ENCODE measurements around the gene ANAPC7.
"Not testable (repeated sequence)": the region's sequence is repeated elsewhere in the genome, so short reads cannot be mapped to it uniquely, and the experiment has no call there.

The ANAPC7 gene

DNA sequence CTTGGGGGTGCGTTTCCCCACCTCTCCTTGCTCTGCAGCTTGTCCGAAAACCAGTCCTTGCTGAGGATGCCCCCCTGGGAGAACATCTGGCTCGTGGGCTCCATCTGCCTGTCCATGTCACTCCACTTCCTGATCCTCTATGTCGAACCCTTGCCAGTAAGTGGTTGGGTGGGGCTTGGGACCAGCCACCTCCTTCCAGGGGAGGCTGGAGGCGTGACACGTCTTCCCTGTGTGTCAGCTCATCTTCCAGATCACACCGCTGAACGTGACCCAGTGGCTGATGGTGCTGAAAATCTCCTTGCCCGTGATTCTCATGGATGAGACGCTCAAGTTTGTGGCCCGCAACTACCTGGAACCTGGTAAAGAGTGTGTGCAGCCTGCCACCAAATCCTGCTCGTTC lies 57.5 kb downstream of the ANAPC7 start:
- no peak for DNase-seq

DNA sequence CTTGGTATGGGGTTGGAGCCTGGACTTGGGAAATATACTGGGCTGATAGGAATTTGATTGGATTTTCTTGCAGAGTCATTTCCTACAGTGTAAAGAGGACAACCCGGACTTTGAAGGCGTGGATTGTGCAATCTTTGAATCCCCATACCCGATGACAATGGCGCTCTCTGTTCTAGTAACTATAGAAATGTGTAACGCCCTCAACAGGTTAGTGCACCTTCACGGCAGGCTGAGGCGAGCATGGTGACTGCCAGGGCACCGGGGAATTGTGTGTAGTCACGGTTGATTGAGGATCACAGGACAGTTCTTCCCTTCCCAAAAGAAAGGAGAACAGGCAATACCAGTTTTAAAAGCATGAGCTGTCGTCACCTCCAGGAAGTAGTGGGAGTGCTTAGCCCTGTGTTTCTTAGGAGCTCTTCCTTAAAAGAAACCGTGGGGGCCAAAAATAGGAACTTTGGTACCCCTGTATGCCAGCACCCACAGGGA lies 58.3 kb downstream of the ANAPC7 start:
- no peak for DNase-seq

DNA sequence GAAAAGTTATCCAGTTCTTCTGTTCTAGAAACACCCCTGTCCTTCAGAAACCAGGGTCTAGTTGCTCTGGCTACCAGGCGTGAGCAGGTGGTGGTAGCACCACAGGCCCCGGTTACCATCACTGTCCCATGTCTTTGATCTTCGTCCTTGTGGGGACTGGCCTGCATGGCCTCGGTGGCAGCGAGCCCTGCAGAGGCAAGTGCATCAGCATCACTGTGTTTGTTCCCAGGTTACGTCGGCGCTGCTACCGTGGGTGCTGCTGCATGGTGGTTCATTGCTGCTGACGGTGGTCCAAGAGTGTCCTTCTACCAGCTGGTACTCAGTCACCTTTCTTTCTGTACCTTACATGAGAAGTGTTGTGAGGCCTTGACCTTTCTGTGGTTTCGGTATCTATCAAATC lies 58.9 kb downstream of the ANAPC7 start:
- no peak for DNase-seq

- DNase-seq, result no peak
Observed at GRCh38 chr12:110343736-110344555, 59.6 kb downstream of the ANAPC7 start.

GRCh38 chr12:110343114-110343513 lies 60.4 kb downstream of the ANAPC7 start:
- no peak for DNase-seq

DNA sequence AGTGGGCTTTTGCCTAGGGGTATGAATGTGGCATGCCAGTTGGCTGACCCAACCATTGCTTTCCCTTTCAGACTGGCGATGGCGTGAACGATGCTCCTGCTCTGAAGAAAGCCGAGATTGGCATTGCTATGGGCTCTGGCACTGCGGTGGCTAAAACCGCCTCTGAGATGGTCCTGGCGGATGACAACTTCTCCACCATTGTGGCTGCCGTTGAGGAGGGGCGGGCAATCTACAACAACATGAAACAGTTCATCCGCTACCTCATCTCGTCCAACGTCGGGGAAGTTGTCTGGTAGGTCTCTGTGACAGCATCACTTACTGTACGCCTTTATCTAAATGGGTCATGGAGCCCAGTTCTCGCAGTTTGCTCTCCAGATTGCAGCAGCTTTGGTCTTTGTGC lies 61.4 kb downstream of the ANAPC7 start:
- no peak for DNase-seq

DNA sequence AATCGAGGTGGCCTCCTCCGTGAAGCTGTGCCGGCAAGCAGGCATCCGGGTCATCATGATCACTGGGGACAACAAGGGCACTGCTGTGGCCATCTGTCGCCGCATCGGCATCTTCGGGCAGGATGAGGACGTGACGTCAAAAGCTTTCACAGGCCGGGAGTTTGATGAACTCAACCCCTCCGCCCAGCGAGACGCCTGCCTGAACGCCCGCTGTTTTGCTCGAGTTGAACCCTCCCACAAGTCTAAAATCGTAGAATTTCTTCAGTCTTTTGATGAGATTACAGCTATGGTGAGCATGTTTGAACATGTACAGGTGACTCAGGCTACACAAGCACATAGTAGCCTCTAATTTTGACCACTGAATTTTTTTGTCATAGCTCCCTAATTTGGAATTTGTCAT lies 62.8 kb downstream of the ANAPC7 start:
- no peak for DNase-seq

DNA sequence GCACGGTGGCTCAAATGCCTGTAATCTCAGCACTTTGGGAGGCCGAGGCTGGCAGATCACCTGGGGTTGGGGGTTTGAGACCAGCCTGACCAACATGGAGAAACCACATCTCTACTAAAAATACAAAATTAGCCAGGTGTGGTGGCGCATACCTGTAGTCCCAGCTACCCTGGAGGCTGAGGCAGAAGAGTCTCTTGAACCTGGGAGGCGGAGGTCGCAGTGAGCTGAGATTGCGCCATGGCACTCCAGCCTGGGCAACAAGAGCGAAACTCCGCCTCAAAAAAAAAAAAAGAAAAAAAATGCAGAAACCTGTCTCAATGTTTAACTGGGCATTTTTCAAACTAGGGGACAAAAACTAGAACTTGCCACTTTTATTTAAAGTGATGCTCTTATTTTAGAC lies 63.2 kb downstream of the ANAPC7 start:
- not testable (repeated sequence) for DNase-seq

DNA sequence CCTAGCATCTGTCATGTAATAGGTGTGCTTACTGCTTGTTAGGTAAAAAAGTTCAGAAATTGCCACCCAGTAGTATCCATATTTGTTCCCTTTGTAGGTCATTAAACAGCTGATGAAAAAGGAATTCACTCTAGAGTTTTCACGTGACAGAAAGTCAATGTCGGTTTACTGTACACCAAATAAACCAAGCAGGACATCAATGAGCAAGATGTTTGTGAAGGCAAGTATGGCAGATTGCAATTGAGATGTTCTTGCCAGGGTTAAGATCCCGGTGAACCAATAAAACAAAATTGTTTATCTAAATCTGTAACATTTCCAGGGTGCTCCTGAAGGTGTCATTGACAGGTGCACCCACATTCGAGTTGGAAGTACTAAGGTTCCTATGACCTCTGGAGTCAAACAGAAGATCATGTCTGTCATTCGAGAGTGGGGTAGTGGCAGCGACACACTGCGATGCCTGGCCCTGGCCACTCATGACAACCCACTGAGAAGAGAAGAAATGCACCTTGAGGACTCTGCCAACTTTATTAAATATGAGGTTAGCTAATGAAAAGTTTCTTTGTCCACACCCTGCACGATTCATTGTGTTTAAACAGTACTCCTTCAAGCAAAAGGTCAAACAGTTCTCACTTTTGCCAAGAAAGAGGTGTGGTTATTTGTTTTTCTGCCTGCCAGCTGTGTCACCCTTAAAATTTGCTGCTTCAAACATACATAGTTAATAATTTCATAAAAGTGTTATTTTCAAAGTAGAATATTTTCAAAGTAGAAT lies 64.1 kb downstream of the ANAPC7 start:
- no peak for DNase-seq

DNA sequence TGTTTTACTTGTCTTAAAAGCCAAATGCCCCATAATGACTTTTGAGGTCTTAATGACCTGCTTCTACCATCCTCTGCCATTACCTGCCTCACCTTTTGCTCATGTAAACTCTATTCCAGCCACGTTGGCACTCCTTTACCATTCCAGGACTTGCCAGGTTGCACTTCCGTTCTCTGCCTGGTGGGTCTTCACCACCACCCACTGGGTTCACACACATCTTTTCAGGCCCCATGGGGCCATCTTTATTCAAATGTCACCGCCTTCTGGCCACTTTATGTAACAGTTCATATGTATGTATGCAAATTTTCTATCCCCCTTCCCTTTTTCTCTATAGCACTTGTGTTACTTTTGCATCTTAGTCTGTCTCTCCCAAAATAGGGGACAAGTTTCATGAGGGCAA lies 64.8 kb downstream of the ANAPC7 start:
- no peak for DNase-seq

DNA sequence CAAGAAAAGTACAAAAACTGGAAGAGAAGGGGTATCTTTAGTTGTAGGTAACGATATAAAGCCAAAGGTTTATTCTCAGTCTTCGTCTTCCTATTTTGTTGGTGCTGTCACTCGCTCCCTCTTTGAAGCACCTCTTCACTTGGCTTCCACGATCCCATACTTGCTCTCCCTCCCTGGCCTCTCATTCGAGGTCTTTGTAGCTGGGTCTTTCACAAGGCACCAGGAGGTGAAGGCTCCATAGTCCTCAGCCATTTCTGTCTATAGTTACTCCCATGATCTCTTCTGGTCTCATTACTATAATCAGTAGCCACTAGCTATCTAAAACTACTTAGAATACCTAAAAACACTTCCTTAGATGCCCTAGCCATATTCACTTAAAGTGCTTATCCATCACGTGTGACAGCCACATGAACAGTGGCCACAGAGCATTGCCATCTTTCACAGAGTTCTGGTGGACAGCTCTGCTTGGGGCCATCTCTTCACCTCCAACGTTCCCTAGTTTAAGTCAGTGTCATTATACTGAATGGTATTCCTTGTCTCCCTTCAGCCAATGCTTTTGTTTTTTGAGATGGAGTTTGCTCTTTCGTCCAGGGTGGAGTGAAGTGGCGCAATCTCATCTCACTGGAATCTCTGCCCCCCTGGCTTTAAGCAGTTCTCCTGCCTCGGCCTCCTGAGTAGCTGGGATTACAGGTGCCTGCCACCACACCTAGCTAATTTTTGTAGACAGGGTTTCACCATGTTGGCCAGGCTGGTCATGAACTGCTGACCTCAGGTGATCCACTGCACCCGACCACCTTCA lies 65.4 kb downstream of the ANAPC7 start:
- DNase-seq, result no peak

- DNase-seq, result no peak
Observed at GRCh38 chr12:110335481-110336045, 67.9 kb downstream of the ANAPC7 start.

- DNase-seq, result no peak
Observed at GRCh38 chr12:110333201-110333600, 70.3 kb downstream of the ANAPC7 start.

DNA sequence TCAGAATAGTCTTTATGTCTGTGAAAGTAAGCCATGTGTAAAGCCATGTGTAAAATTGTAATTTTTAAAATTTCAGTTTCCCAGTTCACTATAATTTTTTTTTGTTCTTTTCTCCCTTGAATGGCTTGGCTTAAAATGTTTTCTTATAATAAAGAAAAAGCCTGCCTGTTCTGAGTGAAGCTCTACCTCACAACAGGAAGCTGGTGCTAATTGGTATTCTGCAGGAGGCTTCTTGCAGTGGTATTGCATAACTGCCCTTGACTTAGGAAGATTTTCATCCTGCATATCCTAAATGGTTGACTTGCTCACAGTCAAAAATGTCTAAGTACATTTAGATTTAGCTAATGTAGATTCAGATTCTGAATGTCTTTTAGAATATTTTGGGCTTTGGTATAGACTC lies 73.0 kb downstream of the ANAPC7 start:
- no peak for DNase-seq

DNA sequence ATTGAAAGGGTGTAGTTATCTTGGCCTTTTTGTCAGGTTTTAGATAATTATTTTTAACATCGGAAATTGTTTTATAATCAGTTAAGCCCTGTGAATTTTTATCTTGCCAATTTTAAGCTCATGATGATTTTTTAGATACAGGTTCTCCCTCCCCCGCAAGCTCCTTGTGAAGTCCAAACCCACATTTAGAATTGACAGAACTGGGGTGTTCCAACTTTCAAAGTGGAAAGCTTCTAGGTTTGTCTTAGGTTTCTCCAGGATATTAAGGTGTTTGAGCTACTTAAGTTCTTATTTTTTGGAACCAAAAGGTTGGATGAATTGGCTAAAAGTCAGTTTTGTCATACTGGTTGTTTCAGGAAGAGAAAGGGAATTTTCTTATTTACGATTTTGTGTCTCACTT lies 73.4 kb downstream of the ANAPC7 start:
- DNase-seq, result no peak

DNA sequence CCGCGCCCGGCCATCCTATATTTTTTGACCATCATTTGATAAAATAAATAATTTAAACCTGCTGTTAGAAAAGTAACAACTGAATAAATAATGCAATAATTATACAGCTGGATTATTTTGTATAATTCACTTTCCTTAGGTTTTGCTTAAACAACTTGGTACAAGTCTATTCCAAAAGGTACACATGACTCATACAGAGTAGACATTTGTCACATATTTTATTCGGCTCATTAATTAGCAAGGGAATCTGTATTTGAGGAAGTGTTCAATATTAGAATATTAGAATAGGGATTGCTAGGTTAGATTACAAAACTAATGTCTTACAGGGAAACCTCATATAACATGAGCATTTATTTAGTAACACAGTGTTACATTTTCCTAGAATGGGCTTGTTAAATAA lies 73.8 kb downstream of the ANAPC7 start:
- no peak for DNase-seq

Measured in activated CD4-positive, CD25-positive, alpha-beta regulatory T cell treated with anti-CD3 and anti-CD28 coated beads, Interleukin-2, amount 50 U/mL, for 72 hours (primary cell).